Spleen (tissue), 7 donors: ENCODE data around the gene PNLDC1.

ENCODE experiments used
- CTCF ChIP-seq, 11 experiments: fragments of 200-600 bp in 7 of 11; fragments of 450-650 bp in 4 of 11; sonication (generic) in 4 of 11; IDR thresholded peaks in 8 of 11; conservative IDR thresholded peaks in 3 of 11; 1 replicate in 7 of 11; 2 replicates in 4 of 11; pipeline versions ENCODE4 v1.4.0 to v1.8.0; 2016 to 2021; ENCODE audit warnings: antibody characterized with exemption in 11 of 11, inconsistent platforms in 4 of 11, mild to moderate bottlenecking in 1 of 11
- POLR2A ChIP-seq, 3 donors: fragments of 450-650 bp; IDR thresholded peaks; one replicate each; pipeline ENCODE4 v1.5.1; 2017; ENCODE audit warnings: antibody characterized with exemption in 3 of 3, mild to moderate bottlenecking in 1 of 3
- POLR2AphosphoS5 ChIP-seq, 3 donors: sonication (generic); formaldehyde crosslinking; IDR thresholded peaks; one replicate each; pipeline ENCODE4 v1.5.1; 2017; ENCODE audit warnings: antibody characterized with exemption in 3 of 3
- donor health status: DM: no; HTN: no; CAD: no; lungs with moderate emphysema.
- donor health status: DM: no; HTN: no; CAD: no.
- donor health status: DM: no; HTN: no; CAD: no.

GRCh38 chr6:159761873-159762680 lies 38.0 kb upstream of the PNLDC1 start, which contains the start of gene ACAT2:
- peak in 7 of 11 experiments; percentile 27 to 57 (median 40) for TF ChIP-seq CTCF (IDR thresholded peaks at IDR 0.05 in 8 of 11, conservative IDR thresholded peaks at IDR 0.05 in 3 of 11)
- peak; percentile 78 to 87 (median 87) for TF ChIP-seq POLR2AphosphoS5 (IDR thresholded peaks at IDR 0.05)
- no peak for TF ChIP-seq POLR2A (IDR thresholded peaks at IDR 0.05)
